HG03460 (cell line): ENCODE data around the gene EIF4G3.
"Not testable (repeated sequence)": the region's sequence is repeated elsewhere in the genome, so short reads cannot be mapped to it uniquely, and the experiment has no call there.

Experiments used
- ATAC-seq: cut with Tn5 transposase; IDR thresholded peaks from one replicate; pipeline ENCODE4 v1.9.1; 2021; ENCODE audit not compliant: unreplicated experiment

EIF4G3 gene

DNA sequence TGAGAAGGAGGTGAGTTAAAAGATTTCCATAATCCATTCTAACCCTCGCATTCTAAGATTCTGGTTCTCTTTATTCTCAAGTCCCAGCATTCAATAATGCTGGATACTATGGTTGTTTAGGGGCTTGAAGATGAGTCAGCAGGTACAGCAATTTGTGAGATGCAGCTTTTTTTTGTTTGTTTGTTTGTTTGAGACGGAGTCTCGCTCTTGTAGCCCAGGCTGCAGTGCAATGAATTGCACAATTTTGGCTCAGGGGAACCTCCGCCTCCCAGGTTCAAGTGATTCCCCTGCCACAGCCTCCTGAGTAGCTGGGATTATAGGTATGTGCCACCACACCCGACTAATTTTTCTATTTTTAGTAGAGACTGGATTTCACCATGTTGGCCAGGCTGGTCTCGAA lies 23.3 kb downstream of the EIF4G3 start:
- ATAC-seq, result no peak

DNA sequence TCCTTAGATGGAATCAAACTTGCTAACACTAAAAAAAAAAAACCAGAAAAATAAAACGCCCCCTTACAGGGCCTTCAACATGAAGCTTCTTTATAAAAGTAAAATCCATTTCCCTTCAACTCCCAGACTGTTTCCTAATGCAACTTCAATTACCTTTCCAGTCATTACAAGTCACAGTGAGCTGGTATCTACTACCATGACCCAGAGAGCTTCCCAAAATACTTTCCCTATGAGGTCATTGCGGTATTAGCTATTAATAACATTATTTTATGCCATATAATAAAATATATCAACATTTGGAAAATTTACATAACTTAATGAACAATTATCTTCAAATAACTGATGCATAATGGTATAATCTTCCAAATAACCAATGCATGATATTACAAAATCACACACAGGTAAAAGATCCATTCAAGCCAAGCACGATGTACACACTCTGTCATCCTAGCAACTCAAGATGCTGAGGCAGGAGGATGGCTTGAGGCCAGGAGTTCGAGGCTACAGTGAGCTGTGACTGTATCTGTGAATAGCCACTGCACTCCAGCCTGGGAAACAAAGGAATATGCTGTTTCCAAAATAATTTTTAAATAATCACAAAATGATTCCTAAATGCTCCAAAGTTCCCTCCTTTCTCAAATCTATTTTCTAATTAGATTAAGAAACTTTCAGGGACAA lies 24.1 kb downstream of the EIF4G3 start:
- no peak for ATAC-seq

DNA sequence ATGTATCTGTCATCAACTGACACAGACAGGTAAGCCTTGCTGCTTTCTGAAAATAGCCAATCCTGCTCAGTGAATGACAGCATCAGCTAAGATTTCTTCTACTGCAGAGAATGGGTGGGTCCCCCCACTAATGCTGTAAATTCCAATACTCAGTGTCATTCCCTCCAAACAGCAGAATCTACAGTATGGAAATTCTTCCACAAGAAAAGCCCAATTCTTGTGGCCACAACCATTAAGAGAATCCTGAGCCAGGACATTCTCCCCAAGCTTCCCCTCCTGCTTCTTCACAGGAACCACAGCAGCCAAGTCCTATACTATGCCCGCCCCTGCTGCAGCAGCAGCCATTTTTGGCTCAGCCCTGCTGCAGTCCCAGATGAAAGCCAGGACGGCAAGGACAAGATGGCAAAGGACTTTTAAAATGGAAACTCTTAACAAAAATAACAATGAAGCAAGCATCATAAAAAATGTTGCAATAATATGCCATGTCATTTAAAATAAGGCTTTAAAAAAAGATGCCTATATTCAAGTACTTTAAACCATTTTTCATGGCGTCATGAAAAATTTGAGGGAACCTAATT lies 26.8 kb downstream of the EIF4G3 start:
- ATAC-seq, result no peak

DNA sequence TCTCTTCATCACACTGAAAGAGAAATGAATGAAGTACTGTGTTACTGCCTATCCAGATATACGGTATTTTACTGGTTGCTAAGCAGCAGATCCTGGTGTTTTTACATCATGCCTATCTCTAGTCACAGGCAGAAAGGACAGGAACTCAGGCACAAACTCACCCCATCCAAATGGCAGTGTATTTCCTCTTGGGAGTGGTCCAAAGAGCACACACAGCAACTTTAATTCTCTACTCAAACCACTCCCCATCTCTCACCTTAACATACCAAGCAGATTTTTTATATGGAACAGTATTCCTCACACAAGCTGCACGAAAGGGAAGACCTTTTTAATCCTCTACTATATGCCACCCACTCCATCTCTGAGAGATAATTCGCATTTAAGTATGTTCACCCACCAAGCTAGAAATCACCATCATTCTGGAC lies 27.3 kb downstream of the EIF4G3 start:
- ATAC-seq, result no peak

DNA sequence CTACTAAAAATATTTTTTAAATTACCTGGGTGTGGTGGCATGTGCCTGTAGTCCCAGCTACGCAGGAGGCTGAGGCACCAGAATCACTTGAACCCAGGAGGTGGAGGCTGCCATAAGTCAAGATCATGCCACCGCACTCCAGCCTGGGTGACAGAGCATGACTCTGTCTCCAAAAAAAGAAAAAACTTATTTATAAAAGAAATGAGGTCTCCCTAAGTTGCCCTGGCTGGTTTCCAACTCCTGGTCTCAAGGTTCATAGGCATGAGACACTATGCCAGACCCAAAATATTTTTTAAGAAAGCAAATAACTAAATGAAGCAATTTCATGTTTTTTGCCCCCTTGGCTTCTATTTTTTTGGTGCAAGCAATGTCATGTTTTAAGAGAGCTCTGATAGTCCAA lies 32.9 kb downstream of the EIF4G3 start:
- no peak for ATAC-seq

DNA sequence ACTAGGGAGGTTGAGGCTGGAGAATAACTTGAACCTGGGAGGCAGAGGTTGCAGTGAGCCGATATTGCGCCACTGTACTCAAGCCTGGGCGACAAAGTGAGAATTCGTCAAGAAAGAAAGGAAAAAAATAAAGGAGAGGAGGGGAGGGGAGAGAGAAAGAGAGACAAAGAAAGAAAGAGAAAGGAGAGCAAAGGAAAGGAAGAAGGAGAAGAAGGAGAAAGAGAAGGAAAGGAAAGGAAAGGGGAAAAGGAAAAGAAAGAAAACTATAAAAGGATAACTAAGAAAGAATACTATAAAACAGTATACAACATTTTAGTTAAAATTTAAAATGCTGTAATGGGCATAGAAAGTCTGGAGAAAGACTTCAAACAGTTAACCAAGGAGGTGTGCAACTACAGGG lies 33.6 kb downstream of the EIF4G3 start:
- no peak for ATAC-seq

DNA sequence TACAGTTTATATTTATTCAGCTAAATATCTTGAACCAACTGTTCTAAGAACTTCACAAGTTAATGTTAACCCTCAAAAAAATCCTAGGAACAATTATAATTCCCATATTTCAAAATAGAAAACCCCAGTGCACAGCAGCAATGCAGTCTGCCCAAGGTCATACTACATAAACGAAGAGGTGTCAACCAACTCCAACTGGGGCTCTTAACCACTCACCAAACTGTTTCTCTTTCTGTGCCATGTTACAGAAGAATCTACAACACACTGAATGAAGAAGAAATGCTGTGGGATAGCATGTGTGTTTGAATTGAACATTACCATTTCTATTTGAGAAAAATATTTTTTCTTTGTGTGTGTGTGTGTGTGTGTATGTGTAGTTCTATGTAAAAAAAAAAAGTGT lies 35.7 kb downstream of the EIF4G3 start:
- ATAC-seq, result no peak

DNA sequence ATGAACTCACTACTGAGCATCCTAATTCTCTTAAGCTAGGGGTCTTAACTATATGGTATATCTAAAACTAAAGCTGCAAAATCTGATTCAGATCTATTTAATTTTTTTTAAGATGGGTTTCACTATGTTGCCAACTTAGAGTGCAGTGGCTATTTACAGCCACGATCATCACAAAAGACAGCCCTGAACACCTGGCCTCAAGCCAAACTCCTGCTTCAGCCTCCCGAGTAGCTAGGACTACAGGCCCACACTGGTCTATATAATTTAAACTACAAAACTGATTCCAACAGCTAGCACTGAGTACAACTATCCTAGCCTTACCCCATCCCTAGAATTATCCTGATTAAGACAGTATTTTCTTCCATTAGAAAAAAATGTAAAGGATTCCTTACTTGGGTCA lies 37.1 kb downstream of the EIF4G3 start:
- ATAC-seq, result no peak

DNA sequence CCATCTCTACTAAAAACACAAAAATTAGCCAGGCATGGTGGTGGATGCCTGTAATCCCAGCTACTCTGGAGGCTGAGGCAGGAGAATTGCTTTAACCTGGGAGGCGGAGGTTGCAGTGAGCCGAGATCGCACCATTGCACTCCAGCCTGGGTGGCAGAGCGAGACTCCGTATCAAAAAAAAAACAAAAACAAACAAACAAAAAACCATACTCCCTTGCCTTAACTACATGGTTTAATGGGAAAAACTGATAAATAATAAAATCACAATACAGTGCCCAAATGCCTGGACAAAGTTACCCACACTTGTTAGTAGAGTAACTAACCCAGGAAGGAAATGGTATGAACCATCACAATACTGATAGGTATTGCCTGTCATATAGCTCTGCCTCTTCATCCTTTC lies 40.4 kb downstream of the EIF4G3 start:
- not testable (repeated sequence) for ATAC-seq

DNA sequence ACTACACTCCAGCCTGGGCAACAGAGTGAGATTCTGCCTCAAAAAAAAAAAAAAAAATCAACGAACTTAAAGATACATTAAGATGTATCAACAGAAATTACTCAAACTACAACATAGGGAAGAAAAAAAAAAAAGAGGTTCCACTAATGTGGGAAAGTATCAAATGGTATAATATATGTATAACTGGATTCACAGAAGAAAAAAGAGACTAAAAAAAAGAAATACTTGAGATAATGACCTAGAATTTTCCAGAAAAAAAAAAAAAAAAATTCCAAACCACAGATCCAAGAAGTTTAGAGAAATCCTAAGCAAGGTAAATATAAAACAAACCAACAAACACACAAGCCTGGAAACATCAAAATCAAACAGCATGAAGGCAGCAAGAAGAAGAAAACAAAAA lies 45.5 kb downstream of the EIF4G3 start:
- no peak for ATAC-seq

DNA sequence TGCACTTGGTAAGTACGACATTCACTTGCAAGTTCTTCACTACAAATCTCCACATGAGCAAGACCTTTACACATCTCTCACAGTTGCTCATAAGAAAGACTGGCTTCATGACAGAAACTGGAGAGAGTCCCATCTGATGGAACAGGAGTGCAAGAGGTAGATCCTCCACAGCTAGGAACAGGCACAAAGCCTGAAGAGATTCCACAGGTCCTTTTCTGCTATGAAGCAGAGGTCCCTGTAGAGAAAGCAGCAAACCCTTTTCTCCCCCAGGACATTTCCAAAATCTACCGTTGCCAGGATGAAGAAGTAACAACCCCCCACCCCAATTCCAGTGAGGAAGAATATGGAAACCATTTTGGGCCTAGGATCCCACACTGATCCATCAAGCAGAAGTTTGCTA lies 47.3 kb downstream of the EIF4G3 start:
- no peak for ATAC-seq

DNA sequence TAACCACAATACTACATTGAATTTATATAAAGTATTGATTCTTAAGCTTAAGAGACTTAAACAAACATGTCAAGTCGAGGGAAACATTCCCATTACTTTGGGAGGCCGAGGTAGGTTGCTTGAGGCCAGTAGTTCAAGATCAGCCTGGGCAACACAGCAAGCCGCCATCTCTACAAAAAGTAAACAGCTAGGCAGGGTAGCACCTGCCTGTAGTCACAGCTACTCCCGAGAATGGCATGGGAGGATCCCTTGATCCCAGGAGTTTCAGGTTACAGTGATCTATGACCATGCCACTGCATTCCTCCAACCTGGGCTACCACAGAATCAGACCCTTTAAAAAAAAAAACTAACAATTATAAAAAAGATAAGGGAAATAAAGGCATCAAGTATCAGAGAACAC lies 50.4 kb downstream of the EIF4G3 start:
- ATAC-seq, result no peak

DNA sequence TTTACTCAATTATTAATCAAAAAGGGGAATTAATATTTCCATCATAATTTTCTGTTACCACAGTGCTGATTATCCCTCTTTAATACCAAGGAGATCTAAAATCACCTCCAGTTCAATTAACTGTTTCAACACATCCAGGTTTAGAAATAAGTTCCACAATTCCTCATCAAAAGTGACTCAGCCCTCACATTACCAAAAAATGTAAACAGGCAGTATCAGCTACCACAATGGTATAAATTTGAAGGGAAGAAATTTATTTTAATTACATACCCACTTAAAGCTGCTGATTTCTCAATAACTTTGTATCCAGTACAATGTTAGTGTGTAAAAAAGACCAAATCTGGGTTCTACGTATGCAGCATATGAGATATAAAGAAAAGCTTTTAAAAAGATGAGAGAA lies 51.9 kb downstream of the EIF4G3 start:
- ATAC-seq, result no peak

DNA sequence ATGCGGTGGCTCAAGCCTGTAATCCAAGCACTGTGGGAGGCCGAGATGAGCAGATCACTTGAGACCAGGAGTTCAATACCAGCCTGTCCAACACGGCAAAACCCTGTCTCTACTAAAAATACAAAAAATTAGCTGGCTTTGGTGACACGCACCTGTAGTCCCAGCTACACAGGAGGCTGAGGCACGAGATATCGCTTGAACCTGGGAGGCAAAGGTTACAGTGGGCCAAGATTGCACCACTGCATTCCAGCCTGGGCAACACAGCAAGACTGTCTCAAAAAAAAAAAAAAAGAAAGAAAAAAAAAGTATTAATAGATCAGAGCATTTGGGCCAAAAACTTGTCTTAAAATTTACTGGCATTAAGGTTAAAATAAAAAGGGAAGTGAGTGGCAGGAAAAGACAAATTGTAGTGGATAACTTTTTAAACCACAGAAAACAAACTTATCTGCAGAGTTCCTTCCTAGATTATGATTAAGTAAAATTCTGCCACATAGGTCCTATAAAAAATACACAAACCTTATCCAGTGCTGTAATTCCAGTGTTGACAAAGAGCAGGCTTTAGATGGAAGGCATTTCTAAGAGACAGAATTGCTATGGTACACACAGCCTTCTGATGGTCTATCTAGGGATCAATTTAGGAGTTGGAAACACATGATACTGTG lies 53.3 kb downstream of the EIF4G3 start:
- no peak for ATAC-seq

DNA sequence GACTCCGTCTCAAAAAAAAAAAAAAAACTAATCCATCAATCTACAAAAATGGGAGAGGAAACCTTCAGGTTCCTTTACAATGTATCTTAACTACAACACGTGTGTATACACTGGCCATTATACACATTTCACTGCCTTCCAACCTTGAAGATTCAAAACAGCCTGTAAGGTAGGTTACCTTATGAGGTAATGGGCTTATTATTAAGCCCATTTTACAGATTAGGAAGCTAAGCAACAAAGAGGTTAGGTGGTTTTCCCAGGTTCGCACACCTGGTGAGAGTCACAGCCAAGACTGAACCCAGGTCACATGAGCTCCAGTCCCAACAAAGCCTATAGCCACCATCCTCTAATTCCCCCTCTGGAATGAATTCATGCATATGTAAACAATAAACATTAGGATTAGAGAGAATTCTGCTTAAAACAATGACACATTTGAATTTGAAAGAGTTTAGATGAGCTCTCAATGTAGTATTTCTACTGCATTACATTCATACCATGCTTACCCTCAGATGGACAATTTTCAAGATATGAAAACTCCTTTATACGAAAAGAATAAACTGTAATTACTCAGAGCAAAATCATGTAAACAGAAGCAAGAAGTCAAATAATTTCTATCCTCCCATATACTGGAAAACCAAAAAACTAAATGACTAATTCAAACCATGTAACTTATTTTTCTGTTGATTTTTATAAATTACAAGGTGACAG lies 54.8 kb downstream of the EIF4G3 start:
- ATAC-seq, result no peak

DNA sequence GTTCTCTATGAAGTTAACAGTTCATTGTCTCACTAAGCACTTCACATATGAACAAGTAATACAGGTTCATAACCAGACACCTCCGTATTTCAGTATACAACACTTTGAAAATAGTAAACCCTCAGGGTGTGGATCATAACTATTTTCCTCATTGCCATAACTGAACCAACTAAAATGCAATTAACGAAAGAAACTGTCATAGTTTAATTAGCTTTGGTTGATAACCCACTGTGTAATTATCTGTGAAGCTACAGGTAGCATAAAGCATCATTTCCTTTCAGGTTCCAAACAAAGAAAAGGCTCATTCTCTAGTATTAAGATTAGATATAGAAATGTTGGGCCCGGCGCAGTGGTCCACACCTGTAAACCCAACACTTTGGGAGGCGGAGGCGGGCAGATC lies 58.5 kb downstream of the EIF4G3 start:
- no peak for ATAC-seq

DNA sequence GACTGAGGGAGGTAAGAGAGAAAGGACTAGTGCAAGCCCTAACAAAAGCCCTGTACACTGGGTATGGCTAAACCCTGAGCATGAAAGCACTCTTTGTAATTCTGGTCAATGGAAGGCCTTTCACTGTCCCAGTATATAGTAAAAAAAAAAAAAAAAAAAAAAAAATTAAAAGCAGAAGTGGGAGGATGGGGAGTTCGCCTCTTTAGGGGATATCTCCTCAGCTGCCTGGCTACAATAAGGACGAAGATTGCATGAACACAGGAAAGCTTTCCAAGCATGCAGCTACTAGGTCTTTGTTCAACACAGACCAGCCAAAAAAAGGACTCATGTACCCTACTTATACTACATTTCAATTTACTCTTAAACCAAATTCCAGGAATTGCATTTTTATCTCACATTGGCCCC lies 59.1 kb downstream of the EIF4G3 start:
- no peak for ATAC-seq

DNA sequence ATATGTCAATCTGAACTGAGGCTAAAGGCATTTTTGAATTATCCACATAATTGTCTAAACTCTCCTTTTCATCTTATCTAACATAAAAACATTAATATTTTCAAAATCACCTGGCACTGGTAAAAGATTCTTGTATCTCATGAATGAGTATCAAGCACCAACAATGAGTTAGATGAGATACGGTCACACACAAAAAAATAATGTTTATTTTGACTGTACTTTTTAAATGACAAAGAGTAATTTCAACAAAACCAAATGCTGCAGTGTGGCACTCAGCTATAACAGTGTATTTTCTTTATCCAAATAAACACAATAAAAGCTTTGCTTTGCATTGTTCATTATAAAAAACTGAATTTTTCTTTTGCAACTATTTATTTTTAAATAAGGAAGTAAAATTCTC lies 59.5 kb downstream of the EIF4G3 start:
- no peak for ATAC-seq

DNA sequence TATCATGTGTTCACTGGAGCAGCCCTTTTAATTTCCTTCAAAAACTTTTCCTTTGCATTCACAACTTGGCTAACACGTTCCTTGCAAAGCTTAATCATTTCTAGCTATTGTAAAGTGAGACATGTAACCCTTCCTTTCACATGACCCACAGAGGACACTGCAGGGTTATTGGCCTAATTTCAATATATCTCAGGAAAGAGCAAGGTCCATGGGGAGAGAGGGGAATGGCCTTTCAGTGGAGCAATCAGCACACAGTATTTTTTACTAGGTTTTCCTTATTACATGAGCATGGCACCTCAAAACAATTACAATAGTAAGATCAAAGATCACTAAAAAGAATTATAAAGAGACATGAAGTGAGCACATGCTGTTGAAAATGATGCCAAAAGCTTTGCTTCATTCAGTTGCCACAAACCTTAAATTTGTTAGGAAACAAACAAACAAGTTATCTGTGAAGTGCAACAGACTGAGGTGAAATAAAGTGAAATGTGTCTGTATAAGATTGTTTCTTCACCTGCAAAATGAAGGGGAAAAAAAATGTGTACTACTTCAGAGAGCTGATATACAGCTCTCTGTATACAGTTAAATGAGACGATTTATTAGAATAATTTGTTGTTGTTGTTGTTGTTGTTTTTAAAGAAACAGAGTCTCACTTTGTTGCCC lies 61.5 kb downstream of the EIF4G3 start:
- ATAC-seq, result no peak

DNA sequence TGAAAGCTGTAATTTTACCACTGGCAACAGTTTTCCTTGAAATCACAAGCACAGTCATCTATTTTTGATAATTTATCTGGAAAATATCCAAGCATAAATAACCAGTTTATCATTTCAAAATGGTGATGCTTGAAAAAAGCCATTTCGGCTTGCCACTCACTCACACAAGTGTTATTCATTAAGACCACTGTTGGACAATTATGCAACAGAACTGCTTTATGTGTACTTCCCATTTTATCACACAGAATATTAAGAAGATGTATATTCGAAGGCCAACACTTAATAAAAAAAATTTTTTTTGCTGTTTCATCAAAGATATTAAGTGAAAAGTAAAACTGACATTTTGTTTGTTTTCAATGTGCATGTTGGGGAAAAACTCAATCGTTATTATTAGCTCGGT lies 62.3 kb downstream of the EIF4G3 start:
- ATAC-seq, result no peak

DNA sequence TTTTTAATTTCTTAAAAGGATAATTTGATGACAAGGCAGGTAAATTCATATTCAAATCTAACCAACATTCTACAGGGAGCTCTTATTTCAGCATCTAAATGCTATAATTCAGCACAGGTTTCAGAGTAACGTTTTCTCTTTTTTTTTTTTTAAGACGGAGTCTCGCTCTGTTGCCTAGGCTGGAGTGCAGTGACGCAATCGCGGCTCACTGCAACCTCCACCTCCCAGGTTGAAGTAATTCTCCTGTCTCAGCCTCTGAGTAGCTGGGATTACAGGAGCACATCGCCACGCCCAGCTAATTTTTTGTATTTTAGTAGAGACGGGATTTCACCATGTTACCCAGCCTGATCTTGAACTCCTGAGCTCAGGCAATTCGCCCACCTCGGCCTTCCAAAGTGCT lies 66.5 kb downstream of the EIF4G3 start:
- no peak for ATAC-seq

DNA sequence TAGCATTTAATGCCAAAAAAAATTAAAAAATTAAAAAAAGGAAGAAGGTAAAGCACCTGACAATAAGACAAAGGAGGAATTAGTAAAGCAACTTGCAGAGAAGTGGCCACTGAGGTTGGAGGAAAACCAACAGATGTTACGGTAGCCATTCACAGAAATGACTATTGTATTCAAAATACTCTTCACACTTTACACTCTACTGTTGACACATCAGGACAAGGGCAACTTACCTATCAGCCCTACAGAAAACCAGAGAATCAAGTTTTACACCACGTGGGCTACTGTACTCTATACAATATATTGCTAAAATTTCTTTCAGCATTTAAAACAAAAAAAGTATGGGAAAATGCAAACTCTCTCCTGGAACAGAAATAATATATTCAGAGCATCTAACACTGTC lies 70.0 kb downstream of the EIF4G3 start:
- ATAC-seq, result no peak
